GM12872 (cell line): ENCODE measurements around the gene DOCK4.

Experiments used
- CTCF ChIP-seq: IDR thresholded peaks from 3 replicates; pipeline ENCODE4 v1.5.1; 2011; ENCODE audit warnings: low read depth, mild to moderate bottlenecking, low read length, moderate library complexity; ENCODE audit not compliant: insufficient read depth

DOCK4 gene

DNA sequence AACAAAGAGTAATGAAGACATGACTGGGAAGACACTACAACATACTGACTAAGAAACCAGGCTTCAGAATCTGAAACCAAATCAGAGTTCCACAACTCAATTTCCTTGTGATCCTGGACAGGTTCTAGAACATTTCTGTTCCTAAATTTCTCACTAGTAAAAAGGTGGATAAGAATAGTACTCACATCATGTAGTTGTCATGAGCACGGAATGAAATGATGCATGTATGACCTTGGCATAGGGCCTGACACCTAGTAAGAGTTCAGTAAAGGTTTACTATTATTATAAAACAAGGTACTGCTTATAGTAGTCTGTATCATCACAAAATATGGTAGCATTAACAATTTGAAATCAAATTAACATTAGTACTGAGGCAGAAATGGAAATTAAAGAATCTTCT, 19.9 kb downstream of the DOCK4 start:
- no peak for TF ChIP-seq CTCF

DNA sequence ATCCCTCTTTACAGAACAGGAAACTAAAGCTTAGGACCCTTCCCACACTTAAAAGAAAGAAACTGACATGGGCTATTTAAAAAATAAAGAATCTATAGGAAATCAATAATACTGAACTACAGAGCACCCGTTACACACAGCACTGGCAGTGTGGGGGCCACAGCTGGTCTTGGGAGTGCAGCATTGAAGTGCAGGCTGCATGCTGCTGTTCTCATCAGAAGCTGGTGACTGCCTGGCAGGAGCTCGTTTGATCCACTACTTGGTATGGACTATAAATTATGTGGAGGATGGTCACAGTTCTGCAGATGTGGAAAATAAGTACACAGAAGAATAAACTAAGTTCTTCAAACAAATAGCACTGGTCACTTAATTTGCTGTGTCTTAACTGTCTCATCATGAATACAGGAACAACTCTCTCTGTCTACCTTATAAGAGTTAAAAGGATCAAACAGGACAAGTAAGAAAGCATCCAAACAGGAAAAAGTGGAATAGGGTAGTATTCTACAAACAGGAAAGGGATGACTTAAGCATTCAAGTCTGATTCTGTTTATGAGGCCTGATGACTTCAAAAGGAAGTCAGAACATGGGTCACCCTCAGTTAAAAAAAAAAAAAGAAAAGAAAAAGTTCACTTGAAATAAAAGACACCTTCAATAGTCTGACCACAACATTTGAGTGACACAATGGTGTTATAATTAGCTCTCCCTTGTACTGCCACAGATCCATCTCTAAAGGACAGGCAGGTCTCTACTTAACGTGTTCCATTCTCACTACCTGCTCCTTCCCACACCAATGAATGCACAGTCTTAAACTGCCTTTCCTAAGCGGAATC, 21.0 kb downstream of the DOCK4 start:
- no peak for TF ChIP-seq CTCF

DNA sequence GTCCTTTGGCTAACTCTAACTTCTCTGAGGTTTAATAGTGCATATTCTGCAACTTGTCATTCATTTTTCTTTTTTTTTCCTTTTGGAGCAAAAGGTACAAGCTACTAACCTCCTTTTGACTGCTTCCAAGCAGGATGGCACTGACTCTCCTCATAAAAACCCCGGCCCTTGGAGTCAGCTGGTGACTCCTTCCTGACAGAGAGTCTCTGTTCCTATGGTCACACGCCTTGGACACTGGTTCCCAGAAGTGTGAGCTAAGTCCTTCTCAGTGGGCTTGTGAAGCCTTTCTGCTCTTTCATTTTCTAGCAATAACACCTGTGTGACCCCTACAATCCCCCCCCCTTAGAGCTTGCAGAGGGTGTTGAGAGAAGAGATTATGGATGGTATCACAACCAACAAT, 21.7 kb downstream of the DOCK4 start:
- TF ChIP-seq CTCF = no peak

GRCh38 chr7:112183266-112183665, 22.9 kb downstream of the DOCK4 start:
- no peak for TF ChIP-seq CTCF

- TF ChIP-seq CTCF = no peak
Observed at GRCh38 chr7:112182749-112183148, 23.4 kb downstream of the DOCK4 start.

DNA sequence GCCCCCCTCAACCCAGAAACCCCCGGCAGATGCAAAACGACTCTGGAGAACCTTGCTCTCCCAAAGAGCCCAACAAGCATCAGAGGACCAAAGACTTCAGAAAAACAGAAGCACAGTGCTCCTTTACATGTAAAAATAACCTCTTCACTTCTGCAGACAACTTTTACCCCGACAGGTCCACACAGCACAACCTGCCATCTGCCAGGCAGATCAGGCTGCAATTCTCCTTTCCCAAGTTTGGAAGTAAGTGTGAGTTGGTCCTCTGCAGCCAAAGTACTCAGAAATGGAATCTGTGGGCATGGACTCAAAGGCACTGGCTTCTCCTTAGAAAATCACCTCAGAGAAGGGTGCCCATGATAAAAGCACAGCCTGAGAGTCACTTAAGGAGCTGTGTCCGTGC, 26.0 kb downstream of the DOCK4 start:
- TF ChIP-seq CTCF = no peak

GRCh38 chr7:112176693-112177415, 29.3 kb downstream of the DOCK4 start:
- TF ChIP-seq CTCF = no peak
